Colonic mucosa (tissue), 4 donors: Measurements from ENCODE around the gene ARHGEF39. TPM values are rescaled to one million over a fixed set of nuclear protein-coding genes. Genes with fewer than 3 reads are reported as not detected.

Experiments used
- DNase-seq: peaks from one replicate; pipeline ENCODE4 v3.0.0-alpha.2; 2020
- H3K27ac ChIP-seq: fragments of 200-600 bp; one replicate; pipeline ENCODE4 v1.8.0; 2021
- H3K27me3 ChIP-seq: fragments of 200-600 bp; one replicate; pipeline ENCODE4 v1.8.0; 2021
- H3K36me3 ChIP-seq: fragments of 200-600 bp; one replicate; pipeline ENCODE4 v1.8.0; 2021
- H3K4me1 ChIP-seq: fragments of 200-600 bp; one replicate; pipeline ENCODE4 v1.8.0; 2021; ENCODE audit warnings: mild to moderate bottlenecking
- H3K4me3 ChIP-seq: fragments of 200-600 bp; one replicate; pipeline ENCODE4 v1.8.0; 2021
- H3K9ac ChIP-seq, 2 donors: one replicate each; pipeline ENCODE4 v1.7.0; 2013; ENCODE audit warnings: control low read depth in 2 of 2, low read depth in 2 of 2, low read length in 2 of 2
- H3K9me3 ChIP-seq: fragments of 200-600 bp; one replicate; pipeline ENCODE4 v1.8.0; 2021
- intact Hi-C: fragments of 100-400 bp; cut with DNase I; formaldehyde crosslinking; loops from one replicate; pipeline ENCODE4 v1.14.1; 2022
- total RNA-seq, 2 donors: library from RNA; stranded (reverse); fragmentation: NEBNext Ultra II Directional in 1 of 2; extraction: Animal tissue kit (Norgen Biotek cat#: 25700) in 1 of 2; gene quantifications; one replicate each; pipeline ENCODE4 v1.2.1, GENCODE V29; 2021
- TF ChIP-seq, protein P1 (sequence below): fragments of 200-600 bp; IDR thresholded peaks from one replicate; pipeline ENCODE4 v1.8.0; 2022; ENCODE audit warnings: antibody characterized with exemption, mild to moderate bottlenecking
- donor health status: healthy.
- donor health status: DM: no; HTN: no; CAD: no.
- donor health status: DM: no; HTN: no; CAD: no.

Gene ARHGEF39
- total RNA-seq, 2 donors from 2014 or later = 7.3 to 34.0 TPM

DNA sequence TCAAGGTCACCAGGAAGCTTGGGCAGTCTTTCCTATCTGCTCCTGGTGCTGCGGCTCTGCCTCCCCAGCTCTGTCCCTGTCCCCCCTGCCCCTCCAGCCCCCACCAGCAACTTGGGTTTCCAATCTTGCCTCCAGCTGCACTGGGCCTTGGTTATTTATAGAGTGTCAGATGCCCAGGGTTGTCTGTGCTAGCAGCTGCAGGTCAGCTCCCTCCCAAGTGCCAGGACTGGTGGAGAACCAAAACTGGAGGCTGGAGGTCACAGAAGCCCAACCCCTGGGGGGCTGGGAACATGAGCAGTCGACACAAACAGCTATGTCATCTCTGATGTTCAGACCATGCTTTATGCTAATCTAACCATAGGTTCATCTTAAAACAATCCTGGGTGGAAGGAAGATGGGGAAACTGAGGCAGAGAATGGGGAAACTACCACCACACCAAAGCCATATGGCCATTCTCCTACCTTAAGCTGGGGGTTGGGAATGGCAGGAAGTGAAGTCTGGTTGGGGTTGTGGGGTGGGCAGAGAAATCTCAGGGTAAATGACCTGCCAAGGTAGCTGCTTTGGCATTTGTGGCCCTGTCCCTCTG, 23.1 kb upstream of the ARHGEF39 start:
- no peaks in the 10 kb centered on the region for H3K9me3 ChIP-seq
- TF ChIP-seq, protein P1, sequence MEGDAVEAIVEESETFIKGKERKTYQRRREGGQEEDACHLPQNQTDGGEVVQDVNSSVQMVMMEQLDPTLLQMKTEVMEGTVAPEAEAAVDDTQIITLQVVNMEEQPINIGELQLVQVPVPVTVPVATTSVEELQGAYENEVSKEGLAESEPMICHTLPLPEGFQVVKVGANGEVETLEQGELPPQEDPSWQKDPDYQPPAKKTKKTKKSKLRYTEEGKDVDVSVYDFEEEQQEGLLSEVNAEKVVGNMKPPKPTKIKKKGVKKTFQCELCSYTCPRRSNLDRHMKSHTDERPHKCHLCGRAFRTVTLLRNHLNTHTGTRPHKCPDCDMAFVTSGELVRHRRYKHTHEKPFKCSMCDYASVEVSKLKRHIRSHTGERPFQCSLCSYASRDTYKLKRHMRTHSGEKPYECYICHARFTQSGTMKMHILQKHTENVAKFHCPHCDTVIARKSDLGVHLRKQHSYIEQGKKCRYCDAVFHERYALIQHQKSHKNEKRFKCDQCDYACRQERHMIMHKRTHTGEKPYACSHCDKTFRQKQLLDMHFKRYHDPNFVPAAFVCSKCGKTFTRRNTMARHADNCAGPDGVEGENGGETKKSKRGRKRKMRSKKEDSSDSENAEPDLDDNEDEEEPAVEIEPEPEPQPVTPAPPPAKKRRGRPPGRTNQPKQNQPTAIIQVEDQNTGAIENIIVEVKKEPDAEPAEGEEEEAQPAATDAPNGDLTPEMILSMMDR = no peak
- H3K36me3 ChIP-seq = no peaks in the 10 kb centered on the region
- peak overlapping the region; percentile 43 to 52 for H3K9ac ChIP-seq
- DNase-seq = no peak
- intact Hi-C loops = no loop called here
- H3K4me1 ChIP-seq = no peaks in the 10 kb centered on the region
- no peak overlapping the region for H3K27ac ChIP-seq
- H3K27me3 ChIP-seq = no peaks in the 10 kb centered on the region
- H3K4me3 ChIP-seq = peak overlapping the region; percentile 55

DNA sequence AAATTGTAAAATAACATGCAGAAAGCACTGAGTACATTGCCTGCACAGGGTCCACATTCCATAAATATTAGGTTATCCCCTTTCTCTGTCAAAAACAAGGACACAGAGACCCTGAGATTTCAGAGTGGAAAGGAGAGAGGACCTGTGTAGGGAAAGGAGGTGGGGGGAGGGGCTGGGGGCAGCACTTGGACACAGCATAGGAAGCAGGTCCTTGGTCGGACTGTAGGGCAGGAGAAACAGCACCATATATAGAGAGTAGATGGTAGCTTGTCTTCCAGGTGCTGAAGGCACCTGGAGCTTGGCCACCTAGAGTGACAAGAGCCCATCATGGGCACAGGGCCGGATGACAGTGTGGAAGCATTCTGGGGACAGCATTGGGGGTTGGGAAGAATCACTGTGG, 22.3 kb upstream of the ARHGEF39 start:
- H3K36me3 ChIP-seq = no peaks in the 10 kb centered on the region
- intact Hi-C loops = no loop called here

DNA sequence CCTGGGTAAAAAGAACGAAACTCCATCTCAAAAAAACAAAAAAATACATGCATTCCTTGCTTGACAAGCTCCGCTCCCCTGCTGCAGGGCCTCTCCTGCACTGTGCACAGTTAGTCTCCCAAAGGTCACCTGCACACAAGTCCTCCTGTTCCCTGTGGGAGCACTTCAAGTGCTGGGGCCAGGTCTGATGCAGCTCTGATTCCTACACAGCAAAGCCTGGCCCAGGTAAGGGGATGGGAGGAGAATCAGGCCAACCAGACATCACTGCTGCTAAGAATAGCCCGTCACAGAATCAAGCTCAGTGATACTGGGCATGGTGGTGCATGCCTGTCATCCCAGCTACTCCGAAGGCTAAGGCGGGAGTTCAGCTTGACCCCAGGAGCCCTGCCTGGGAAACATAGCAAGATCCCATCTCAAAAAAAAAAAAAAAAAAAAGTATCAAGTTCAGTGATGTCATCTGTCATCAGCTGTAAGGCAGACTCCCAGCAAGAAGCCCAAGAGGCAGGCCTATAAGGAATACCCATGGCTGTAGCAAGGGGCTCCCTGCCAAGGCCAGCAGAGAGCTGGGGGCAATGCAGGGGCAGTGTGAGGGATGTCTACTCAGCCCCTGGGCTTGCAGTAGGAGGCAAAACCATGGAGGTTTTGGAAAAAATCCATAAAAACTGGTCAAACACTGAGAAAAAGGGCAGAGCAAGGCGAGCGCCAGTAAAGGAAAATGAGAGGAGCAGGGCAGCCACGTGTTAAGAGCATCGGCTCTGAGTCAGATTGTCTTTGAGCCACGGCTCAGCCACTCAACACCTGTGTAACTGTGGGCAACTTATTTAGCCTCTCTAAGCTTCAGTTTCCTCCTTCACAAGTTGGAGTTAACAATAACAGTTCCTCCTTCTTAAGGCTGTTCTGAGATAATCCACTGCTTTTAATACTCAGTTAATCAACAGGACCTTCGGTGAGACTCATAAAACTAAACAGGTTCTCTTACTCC, 21.5 kb upstream of the ARHGEF39 start:
- no peaks in the 10 kb centered on the region for H3K4me1 ChIP-seq
- DNase-seq = no peak
- intact Hi-C loops = no loop called here

More for the DNA sequence above, 22.3 kb upstream of the ARHGEF39 start:
- Histone ChIP-seq H3K4me1 (no peaks in the 10 kb centered on the region), H3K4me3 (peak overlapping the region; percentile 9), H3K9me3 (no peaks in the 10 kb centered on the region), H3K9ac (peak overlapping the region in 1 of 2 donors; percentile 31), H3K27ac (no peak overlapping the region), H3K27me3 (no peaks in the 10 kb centered on the region)
- no peak for DNase-seq
- TF ChIP-seq, protein P1 = no peak

DNA sequence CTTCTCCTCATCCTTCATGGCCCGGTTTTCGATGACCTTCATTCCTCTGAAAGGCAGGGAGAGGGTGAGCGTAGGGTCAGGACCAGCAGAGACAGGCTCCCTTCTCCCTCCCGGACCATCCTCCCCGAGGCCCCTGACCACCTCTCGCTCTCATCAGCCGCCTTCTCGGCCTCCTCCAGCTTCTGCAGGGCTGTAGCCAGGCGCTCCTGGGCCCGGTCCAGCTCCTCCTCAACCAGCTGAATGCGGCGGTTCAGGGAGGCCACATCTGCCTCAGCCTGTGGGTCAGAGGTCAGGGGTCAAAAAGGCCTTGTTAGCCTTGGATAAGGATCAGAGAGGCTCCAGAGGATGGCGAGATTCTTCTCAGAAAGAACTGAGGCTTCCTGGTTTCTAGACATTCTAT, 20.5 kb upstream of the ARHGEF39 start:
- Histone ChIP-seq H3K4me1 (no peaks in the 10 kb centered on the region), H3K27me3 (no peaks in the 10 kb centered on the region), H3K27ac (no peak overlapping the region), H3K9me3 (no peaks in the 10 kb centered on the region), H3K9ac (no peak overlapping the region), H3K36me3 (no peaks in the 10 kb centered on the region), H3K4me3 (no peak overlapping the region)
- DNase-seq = no peak
- TF ChIP-seq, protein P1 = no peak
- intact Hi-C loops = no loop called here

More for the DNA sequence above, 21.5 kb upstream of the ARHGEF39 start:
- Histone ChIP-seq H3K4me3 (no peak overlapping the region), H3K36me3 (no peaks in the 10 kb centered on the region), H3K27ac (no peak overlapping the region), H3K9ac (peak overlapping the region in 1 of 2 donors; percentile 3), H3K9me3 (no peaks in the 10 kb centered on the region), H3K27me3 (no peaks in the 10 kb centered on the region)
- TF ChIP-seq, protein P1 = no peak

DNA sequence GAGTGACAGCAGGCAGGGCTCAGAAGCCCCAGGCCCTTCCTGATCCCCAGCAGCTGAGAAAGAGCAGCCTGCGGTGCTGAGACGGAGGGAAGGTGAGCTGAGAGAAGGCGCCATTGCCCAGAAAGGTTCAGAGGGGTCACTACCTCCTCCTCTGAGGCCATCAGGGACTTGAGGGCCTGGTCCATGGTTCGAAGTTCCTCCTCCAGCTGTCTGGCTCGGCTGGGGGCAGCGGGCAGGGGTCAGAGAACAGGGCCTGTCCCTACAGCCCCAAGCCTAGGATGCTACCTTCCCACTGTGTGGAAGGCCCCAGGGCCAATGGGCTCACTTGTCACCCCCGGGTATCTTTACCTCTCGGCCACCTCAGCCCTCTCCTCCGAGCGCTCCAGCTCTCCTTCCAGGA, 19.9 kb upstream of the ARHGEF39 start:
- no peak overlapping the region for H3K27ac ChIP-seq

More for the DNA sequence above, 19.9 kb upstream of the ARHGEF39 start:
- TF ChIP-seq, protein P1 = no peak
- DNase-seq = no peak
- intact Hi-C loops = no loop called here
- Histone ChIP-seq H3K27me3 (no peaks in the 10 kb centered on the region), H3K4me1 (no peaks in the 10 kb centered on the region), H3K4me3 (no peak overlapping the region), H3K9me3 (no peaks in the 10 kb centered on the region), H3K9ac (no peak overlapping the region), H3K36me3 (no peaks in the 10 kb centered on the region)
